KMS-11 (cell line): Measurements from ENCODE around the gene TCEA3.
"Not testable (repeated sequence)": the region's sequence is repeated elsewhere in the genome, so short reads cannot be mapped to it uniquely, and the experiment has no call there.

Experiments used
- H2AFZ ChIP-seq: fragments of 200-600 bp; sonication (generic); 2 replicates; pipeline ENCODE4 v1.6.1; 2016; ENCODE audit warnings: antibody characterized with exemption, mixed run types, low read depth
- H3K27ac ChIP-seq: fragments of 200-600 bp; sonication (generic); 2 replicates; pipeline ENCODE4 v1.6.1; 2016; ENCODE audit warnings: mild to moderate bottlenecking, mixed run types
- H3K27me3 ChIP-seq: fragments of 200-600 bp; sonication (generic); 2 replicates; pipeline ENCODE4 v1.6.1; 2017; ENCODE audit warnings: mild to moderate bottlenecking, low read depth, mixed run types, moderate library complexity; ENCODE audit not compliant: insufficient read depth
- H3K36me3 ChIP-seq: fragments of 200-600 bp; sonication (generic); 2 replicates; pipeline ENCODE4 v1.6.1; 2017; ENCODE audit warnings: mild to moderate bottlenecking, mixed run types; ENCODE audit not compliant: insufficient read depth
- H3K4me1 ChIP-seq: fragments of 200-600 bp; sonication (generic); 2 replicates; pipeline ENCODE4 v1.6.1; 2016; ENCODE audit warnings: mild to moderate bottlenecking, low read depth, mixed run types; ENCODE audit not compliant: poor library complexity, severe bottlenecking
- H3K4me2 ChIP-seq: fragments of 200-600 bp; sonication (generic); 2 replicates; pipeline ENCODE4 v1.7.0; 2016; ENCODE audit warnings: mild to moderate bottlenecking, mixed run types
- H3K4me3 ChIP-seq: fragments of 200-600 bp; sonication (generic); IDR thresholded peaks from 2 replicates; pipeline ENCODE4 v1.6.1; 2017; ENCODE audit warnings: low read depth, low read length, mixed read lengths; ENCODE audit not compliant: insufficient read depth
- H3K79me2 ChIP-seq: fragments of 200-600 bp; sonication (generic); 2 replicates; pipeline ENCODE4 v1.6.1; 2016; ENCODE audit warnings: low read depth, mixed run types; ENCODE audit not compliant: insufficient read depth
- H3K9ac ChIP-seq: fragments of 200-600 bp; sonication (generic); 2 replicates; pipeline ENCODE4 v1.6.1; 2016; ENCODE audit warnings: mild to moderate bottlenecking, mixed run types
- H4K20me1 ChIP-seq: fragments of 200-600 bp; sonication (generic); 2 replicates; pipeline ENCODE4 v1.6.1; 2016; ENCODE audit warnings: mild to moderate bottlenecking, mixed run types; ENCODE audit not compliant: insufficient read depth
- CTCF ChIP-seq: fragments of 200-600 bp; sonication (generic); conservative IDR thresholded peaks from 2 replicates; pipeline ENCODE4 v1.6.1; 2017; ENCODE audit warnings: low read depth, mild to moderate bottlenecking, antibody characterized with exemption, low read length, moderate library complexity, mixed read lengths

The TCEA3 gene

GRCh38 chr1:23376890-23377811 is 47.4 kb downstream of the TCEA3 start:
- H3K27me3 ChIP-seq: no peaks in the 10 kb centered on the region
- H3K4me1 ChIP-seq: peaks cover 17% of the 10 kb centered on the region
- H3K27ac ChIP-seq: no peak overlapping the region
- H4K20me1 ChIP-seq: no peaks in the 10 kb centered on the region
- no peak overlapping the region for H2AFZ ChIP-seq
- no peak overlapping the region for H3K9ac ChIP-seq
- TF ChIP-seq CTCF: no peak
- H3K4me3 ChIP-seq: no peak overlapping the region
- H3K79me2 ChIP-seq: no peaks in the 10 kb centered on the region
- H3K4me2 ChIP-seq: no peak overlapping the region
- H3K36me3 ChIP-seq: no peaks in the 10 kb centered on the region

- not testable (repeated sequence) for H3K4me2 ChIP-seq, H3K36me3 ChIP-seq, H4K20me1 ChIP-seq, H3K9ac ChIP-seq, H3K27me3 ChIP-seq, H3K27ac ChIP-seq, H3K4me3 ChIP-seq, H3K79me2 ChIP-seq, H2AFZ ChIP-seq
- peaks cover 26% of the 10 kb centered on the region for H3K4me1 ChIP-seq
These were observed 50.3 kb downstream of the TCEA3 start for GRCh38 chr1:23374079-23374735.

- no peak overlapping the region for H2AFZ ChIP-seq
- H3K79me2 ChIP-seq: no peaks in the 10 kb centered on the region
- TF ChIP-seq CTCF: no peak
- H3K4me2 ChIP-seq: no peak overlapping the region
- no peak overlapping the region for H3K4me3 ChIP-seq
- H4K20me1 ChIP-seq: no peaks in the 10 kb centered on the region
- H3K9ac ChIP-seq: no peak overlapping the region
- H3K36me3 ChIP-seq: no peaks in the 10 kb centered on the region
- peaks cover 17% of the 10 kb centered on the region for H3K4me1 ChIP-seq
- no peak overlapping the region for H3K27ac ChIP-seq
- H3K27me3 ChIP-seq: no peaks in the 10 kb centered on the region
These were observed 52.3 kb downstream of the TCEA3 start for GRCh38 chr1:23371987-23372880.

- H3K4me2 ChIP-seq: peak overlapping the region; percentile 94
- H3K27ac ChIP-seq: no peak overlapping the region
These were observed 53.6 kb downstream of the TCEA3 start for GRCh38 chr1:23370709-23371584.

More at GRCh38 chr1:23370709-23371584, 53.6 kb downstream of the TCEA3 start:
- no peak overlapping the region for H3K9ac ChIP-seq
- H3K79me2 ChIP-seq: no peaks in the 10 kb centered on the region
- H3K4me3 ChIP-seq: no peak overlapping the region
- H4K20me1 ChIP-seq: no peaks in the 10 kb centered on the region
- peaks cover 15% of the 10 kb centered on the region for H3K4me1 ChIP-seq
- no peak overlapping the region for H2AFZ ChIP-seq
- no peaks in the 10 kb centered on the region for H3K27me3 ChIP-seq
- TF ChIP-seq CTCF: no peak
- no peaks in the 10 kb centered on the region for H3K36me3 ChIP-seq
